HL-60 (cell line): Measurements from ENCODE around the gene RTN4R.

Experiments used
- DNase-seq, 2 experiments: peaks; one replicate each; pipeline ENCODE4 v3.0.0-alpha.2; 2010 to 2020; ENCODE audit warnings: low read depth in 1 of 2, low spot score in 1 of 2
- H3K27ac ChIP-seq: fragments of 250-450 bp; sonication (Bioruptor Pico); replicated peaks from 2 replicates; pipeline ENCODE4 v1.5.1; 2020; ENCODE audit warnings: mild to moderate bottlenecking, moderate library complexity
- H3K27me3 ChIP-seq: fragments of 250-450 bp; sonication (Bioruptor Pico); 2 replicates; pipeline ENCODE4 v1.5.1; 2021; ENCODE audit warnings: mild to moderate bottlenecking, moderate library complexity; ENCODE audit not compliant: insufficient read depth, poor library complexity, severe bottlenecking
- H3K4me3 ChIP-seq: replicated peaks from 2 replicates; pipeline ENCODE4 v1.5.1; 2011; ENCODE audit warnings: mild to moderate bottlenecking, control low read depth, low read length; ENCODE audit not compliant: insufficient read depth
- GABPA ChIP-seq: IDR thresholded peaks from 2 replicates; pipeline ENCODE4 v1.6.1; 2012; ENCODE audit warnings: low read depth
- POLR2AphosphoS5 ChIP-seq: IDR thresholded peaks from 2 replicates; pipeline ENCODE4 v1.6.1; 2012; ENCODE audit warnings: low read depth
- SPI1 ChIP-seq: IDR thresholded peaks from 2 replicates; pipeline ENCODE4 v1.6.1; 2012; ENCODE audit warnings: low read depth, mild to moderate bottlenecking, borderline replicate concordance
- TF ChIP-seq, protein P1 (sequence below): IDR thresholded peaks from 2 replicates; pipeline ENCODE4 v1.6.1; 2012; ENCODE audit warnings: low read depth; ENCODE audit not compliant: insufficient replicate concordance
- TF ChIP-seq, protein P2 (sequence below): IDR thresholded peaks from one replicate; pipeline ENCODE4 v1.5.1; 2011; ENCODE audit warnings: low read length, control low read depth, inconsistent platforms; ENCODE audit not compliant: insufficient read depth

The RTN4R gene

DNA sequence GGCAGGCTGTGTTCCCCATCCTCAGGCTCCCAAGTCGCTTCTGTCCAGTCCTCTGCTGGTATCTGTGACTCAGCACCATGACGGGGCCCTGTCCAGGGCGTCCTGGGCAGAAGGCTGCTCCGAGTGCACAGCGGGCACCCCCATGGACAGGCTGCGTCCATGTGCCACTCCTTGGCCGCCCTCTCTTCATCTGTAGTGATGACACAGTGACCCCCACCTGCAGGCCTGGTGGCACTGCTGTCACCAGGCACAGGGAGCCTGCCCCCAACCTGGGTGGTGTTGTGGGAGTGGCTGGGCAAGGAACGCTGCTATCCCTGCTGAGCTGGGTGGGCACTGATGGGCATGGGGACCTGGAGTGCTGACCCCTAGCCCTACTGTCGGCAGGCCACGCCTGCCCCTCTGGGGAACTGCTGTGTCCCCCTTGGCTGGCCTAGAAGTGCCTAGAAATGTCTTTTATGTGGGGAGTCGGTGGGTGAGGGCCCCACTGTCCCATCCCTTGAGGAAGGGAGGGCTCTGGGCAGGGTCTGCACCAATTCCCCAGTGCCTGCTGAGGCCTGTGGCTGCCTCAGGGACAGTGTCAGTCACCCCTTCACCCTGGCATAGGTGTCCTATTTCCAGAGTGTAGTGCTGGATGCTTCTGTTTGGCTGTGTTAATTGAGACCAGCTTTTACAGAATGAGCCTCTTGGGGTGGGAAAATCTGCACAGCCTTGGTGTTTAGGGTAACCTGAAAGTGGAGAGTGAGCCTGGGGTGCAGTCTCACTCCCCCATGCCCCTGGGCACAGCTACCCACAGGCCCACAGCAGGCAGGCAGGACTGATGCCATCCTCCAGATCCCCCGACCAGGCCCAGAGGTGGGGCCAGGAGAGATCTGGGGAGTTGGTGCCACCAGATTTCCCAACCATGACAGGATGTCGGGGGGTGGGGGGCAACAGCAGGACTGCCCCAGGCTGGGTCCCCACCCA, 34.5 kb downstream of the RTN4R start:
- no peak for DNase-seq
- no peaks in the 10 kb centered on the region for H3K27me3 ChIP-seq
- TF ChIP-seq, protein P1, sequence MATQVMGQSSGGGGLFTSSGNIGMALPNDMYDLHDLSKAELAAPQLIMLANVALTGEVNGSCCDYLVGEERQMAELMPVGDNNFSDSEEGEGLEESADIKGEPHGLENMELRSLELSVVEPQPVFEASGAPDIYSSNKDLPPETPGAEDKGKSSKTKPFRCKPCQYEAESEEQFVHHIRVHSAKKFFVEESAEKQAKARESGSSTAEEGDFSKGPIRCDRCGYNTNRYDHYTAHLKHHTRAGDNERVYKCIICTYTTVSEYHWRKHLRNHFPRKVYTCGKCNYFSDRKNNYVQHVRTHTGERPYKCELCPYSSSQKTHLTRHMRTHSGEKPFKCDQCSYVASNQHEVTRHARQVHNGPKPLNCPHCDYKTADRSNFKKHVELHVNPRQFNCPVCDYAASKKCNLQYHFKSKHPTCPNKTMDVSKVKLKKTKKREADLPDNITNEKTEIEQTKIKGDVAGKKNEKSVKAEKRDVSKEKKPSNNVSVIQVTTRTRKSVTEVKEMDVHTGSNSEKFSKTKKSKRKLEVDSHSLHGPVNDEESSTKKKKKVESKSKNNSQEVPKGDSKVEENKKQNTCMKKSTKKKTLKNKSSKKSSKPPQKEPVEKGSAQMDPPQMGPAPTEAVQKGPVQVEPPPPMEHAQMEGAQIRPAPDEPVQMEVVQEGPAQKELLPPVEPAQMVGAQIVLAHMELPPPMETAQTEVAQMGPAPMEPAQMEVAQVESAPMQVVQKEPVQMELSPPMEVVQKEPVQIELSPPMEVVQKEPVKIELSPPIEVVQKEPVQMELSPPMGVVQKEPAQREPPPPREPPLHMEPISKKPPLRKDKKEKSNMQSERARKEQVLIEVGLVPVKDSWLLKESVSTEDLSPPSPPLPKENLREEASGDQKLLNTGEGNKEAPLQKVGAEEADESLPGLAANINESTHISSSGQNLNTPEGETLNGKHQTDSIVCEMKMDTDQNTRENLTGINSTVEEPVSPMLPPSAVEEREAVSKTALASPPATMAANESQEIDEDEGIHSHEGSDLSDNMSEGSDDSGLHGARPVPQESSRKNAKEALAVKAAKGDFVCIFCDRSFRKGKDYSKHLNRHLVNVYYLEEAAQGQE: no peak
- TF ChIP-seq SPI1 (no peak), POLR2AphosphoS5 (no peak), GABPA (no peak)
- TF ChIP-seq, protein P2, sequence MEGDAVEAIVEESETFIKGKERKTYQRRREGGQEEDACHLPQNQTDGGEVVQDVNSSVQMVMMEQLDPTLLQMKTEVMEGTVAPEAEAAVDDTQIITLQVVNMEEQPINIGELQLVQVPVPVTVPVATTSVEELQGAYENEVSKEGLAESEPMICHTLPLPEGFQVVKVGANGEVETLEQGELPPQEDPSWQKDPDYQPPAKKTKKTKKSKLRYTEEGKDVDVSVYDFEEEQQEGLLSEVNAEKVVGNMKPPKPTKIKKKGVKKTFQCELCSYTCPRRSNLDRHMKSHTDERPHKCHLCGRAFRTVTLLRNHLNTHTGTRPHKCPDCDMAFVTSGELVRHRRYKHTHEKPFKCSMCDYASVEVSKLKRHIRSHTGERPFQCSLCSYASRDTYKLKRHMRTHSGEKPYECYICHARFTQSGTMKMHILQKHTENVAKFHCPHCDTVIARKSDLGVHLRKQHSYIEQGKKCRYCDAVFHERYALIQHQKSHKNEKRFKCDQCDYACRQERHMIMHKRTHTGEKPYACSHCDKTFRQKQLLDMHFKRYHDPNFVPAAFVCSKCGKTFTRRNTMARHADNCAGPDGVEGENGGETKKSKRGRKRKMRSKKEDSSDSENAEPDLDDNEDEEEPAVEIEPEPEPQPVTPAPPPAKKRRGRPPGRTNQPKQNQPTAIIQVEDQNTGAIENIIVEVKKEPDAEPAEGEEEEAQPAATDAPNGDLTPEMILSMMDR: no peak
- no peak overlapping the region for H3K27ac ChIP-seq
- no peak overlapping the region for H3K4me3 ChIP-seq

DNA sequence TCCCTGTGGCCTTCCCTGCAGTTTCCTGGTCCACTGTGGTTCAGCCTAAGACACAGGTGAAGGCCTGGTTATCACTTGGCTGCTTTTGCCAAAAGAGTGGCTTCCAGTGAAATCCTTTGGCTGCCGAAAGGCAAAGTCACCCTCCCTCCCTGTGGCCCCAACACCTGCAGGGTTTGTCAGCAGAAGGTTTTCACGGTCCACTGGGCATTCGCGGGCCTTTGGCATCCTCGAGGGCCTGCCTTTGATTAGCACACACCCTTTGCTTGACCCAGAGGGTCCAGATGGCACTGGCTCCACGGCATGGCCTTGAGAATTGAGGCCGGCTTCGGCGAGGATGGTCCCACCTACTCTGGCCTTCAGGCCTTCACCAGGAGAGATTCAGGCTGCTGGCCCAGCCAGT, 35.3 kb downstream of the RTN4R start:
- Histone ChIP-seq H3K4me3 (no peak overlapping the region), H3K27ac (no peak overlapping the region), H3K27me3 (no peaks in the 10 kb centered on the region)
- DNase-seq: no peak
- TF ChIP-seq SPI1: no peak
- TF ChIP-seq, protein P2: no peak
- TF ChIP-seq, protein P1: no peak
- no peak for TF ChIP-seq GABPA
- no peak for TF ChIP-seq POLR2AphosphoS5

DNA sequence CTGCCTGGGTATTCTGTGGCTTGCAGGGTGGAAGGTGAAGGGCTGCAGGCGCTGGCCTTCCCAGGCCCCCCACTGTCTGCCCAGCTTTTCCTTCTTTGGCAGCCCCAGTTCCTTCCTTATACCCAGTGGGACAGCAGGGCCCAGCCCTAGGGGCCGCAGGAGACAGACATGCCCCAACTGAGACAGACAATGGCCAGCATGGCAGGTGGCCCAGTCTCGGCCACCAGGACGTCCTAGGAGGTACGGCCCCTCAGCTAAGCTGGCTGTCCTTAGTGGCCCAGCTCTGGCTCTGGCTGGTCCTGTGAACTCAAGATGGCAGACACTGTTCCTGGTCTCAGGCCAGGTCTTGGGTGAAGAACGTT, 35.9 kb downstream of the RTN4R start:
- no peak overlapping the region for H3K27ac ChIP-seq
- no peaks in the 10 kb centered on the region for H3K27me3 ChIP-seq
- DNase-seq: no peak
- H3K4me3 ChIP-seq: no peak overlapping the region
- no peak for TF ChIP-seq SPI1
- TF ChIP-seq POLR2AphosphoS5: no peak
- TF ChIP-seq, protein P2: no peak
- TF ChIP-seq, protein P1: no peak
- TF ChIP-seq GABPA: no peak
